Activated naive CD4-positive, alpha-beta T cell treated with Interleukin-2 at 50 U/mL for 16 hours (primary cell): ENCODE data around the gene OTUD7B.
A peak's percentile ranks its signal among the peaks of the same experiment; 100 is the strongest.
"Not testable (repeated sequence)": the region's sequence is repeated elsewhere in the genome, so short reads cannot be mapped to it uniquely, and the experiment has no call there.

Experiments used
- DNase-seq: peaks from one replicate; pipeline ENCODE4 v3.0.0-alpha.2; 2020

Gene OTUD7B

GRCh38 chr1:150010393-150011115 lies at the start of gene OTUD7B:
Gene OTUD7B (minus strand): TSS chr1:150010726. CDS start chr1:149977510, 33,216 bp downstream.
- peak; percentile 81 for DNase-seq

GRCh38 chr1:150060260-150060659 lies 49.7 kb upstream of the OTUD7B start:
- no peak for DNase-seq

DNA sequence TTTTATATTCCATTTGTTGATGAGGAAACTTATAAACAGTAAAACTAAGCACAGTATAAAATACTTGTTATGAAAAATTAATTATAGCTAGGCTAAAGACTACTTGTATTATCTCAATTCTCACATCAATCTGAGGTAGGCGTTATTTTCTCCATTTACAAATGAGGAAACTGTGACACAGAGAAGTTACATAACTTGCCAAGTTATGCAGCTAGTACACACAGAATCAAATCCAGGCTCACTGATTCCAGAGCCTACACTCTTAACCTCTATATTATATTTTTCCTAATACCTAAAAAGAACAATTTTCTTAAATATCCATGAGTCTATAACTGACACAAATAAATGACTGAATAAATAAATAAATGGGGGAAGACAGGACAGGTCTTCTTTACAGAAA lies 45.9 kb upstream of the OTUD7B start:
- DNase-seq: no peak

DNA sequence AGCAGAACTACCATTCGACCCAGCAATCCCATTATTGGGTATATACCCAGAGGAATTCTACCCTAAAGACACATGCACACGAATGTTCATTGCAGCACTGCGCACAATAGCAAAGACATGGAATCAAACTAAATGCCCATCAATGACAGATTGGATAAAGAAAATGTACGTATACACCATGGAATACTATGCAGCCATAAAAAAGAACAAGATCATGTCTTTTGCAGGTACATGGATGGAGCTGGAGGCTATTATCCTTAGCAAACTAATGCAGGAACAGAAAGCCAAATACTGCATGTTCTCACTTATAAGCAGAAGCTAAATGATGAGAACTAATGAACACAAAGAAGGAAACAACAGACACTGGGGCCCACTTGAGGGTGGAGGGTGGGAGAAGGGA lies 45.0 kb upstream of the OTUD7B start:
- not testable (repeated sequence) for DNase-seq

GRCh38 chr1:150053926-150054325 lies 43.4 kb upstream of the OTUD7B start:
- no peak for DNase-seq

GRCh38 chr1:150051905-150052412 lies 41.4 kb upstream of the OTUD7B start:
- DNase-seq: not testable (repeated sequence)

DNA sequence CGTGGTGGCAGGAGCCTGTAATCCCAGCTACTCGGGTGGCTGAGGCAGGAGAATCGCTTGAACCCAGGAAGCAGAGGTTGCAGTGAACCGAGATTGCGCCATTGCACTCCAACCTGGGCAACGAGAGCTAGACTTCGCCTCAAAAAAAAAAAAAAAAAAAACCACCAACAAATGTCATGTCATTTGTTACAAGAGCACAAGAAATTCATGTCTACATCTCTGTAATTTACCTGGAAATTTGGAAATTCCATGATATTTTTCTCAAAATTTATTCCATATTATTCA lies 40.5 kb upstream of the OTUD7B start:
- DNase-seq: no peak

- no peak for DNase-seq
Observed at GRCh38 chr1:150049926-150050325, 39.4 kb upstream of the OTUD7B start.

- DNase-seq: no peak
Observed at GRCh38 chr1:150034336-150034735, 23.8 kb upstream of the OTUD7B start.

- no peak for DNase-seq
Observed at GRCh38 chr1:150028322-150028721, 17.8 kb upstream of the OTUD7B start.

DNA sequence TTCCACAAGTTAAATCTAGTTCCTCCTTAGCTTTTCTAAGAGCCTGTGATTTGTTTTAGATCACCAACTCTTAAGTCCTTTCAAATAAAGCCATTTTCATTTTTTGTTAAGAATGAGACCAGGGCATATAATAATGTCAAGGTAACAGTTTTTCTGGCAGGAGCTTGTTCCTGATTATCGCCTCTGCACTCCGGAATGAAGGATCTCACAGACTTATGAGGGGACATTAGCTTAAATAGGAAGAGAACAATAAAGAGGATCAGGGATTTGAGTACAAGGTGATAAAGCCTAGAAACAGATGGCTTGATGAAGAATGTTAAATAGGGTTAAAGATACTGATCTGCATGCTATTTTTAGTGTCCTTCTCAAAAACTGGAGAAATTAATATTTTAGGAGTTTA lies 13.6 kb upstream of the OTUD7B start:
- no peak for DNase-seq

DNA sequence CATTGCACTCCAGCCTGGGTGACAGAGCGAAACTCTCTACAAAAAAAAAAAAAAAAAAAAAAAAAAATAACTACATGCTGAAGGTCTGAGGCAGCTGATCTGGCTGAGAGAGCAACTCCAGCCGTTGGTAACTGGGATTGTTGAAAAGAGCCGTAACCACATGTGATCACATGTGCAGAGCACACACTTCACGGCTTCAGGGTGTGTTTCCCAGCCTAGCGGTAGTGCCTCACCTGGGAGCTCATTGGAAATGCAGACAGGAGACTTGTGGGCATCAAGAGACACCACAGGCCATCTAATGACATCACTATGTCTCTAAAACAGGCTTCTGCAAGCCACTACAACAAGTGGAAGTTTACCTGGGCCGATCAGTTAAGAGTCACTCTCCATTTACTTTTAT lies 11.8 kb upstream of the OTUD7B start:
- DNase-seq: no peak

GRCh38 chr1:150021191-150021694 lies 10.7 kb upstream of the OTUD7B start:
- no peak for DNase-seq

DNA sequence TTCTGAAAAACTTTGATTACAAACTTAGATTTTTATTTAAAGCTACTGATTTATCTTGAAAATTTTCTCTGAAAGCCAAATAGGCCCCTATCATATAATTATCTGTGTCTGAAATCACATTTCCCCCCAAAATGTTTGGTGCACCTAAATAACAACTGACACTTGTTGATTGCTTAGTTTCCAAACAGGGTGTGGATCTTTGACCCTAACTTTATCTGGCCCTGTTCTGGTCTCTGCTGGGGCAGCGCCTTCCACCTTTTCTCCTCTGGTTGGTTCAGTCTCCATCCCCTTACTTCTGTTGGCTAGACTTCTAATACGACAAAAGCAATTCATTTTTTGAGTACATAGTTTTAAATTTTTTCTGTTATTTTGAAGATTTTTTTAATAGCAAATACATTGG lies 10.2 kb upstream of the OTUD7B start:
- DNase-seq: no peak

GRCh38 chr1:150018165-150018564 lies 7.6 kb upstream of the OTUD7B start:
- DNase-seq: no peak

- DNase-seq: no peak
Observed at GRCh38 chr1:150017206-150017750, 6.8 kb upstream of the OTUD7B start.

- DNase-seq: no peak
Observed at GRCh38 chr1:150015651-150016131, 5.2 kb upstream of the OTUD7B start.

GRCh38 chr1:150012611-150013010 lies 2.1 kb upstream of the OTUD7B start:
- DNase-seq: no peak

GRCh38 chr1:150009604-150010392 lies 728 bp downstream of the OTUD7B start:
- peak; percentile 69 for DNase-seq

GRCh38 chr1:150008699-150009098 lies 1.8 kb downstream of the OTUD7B start:
- no peak for DNase-seq

GRCh38 chr1:150006881-150007421 lies 3.6 kb downstream of the OTUD7B start:
- DNase-seq: peak; percentile 37

GRCh38 chr1:150005606-150006005 lies 4.9 kb downstream of the OTUD7B start:
- no peak for DNase-seq

- no peak for DNase-seq
Observed at GRCh38 chr1:150003801-150004200, 6.7 kb downstream of the OTUD7B start.
